ENCODE measurements around the gene LRRC9.
A peak's percentile ranks its signal among the peaks of the same experiment; 100 is the strongest.

LRRC9 gene

GRCh38 chr14:60106339-60106738, 186.4 kb downstream of the LRRC9 start:
- no CpG with 5 or more reads among the region's 2 CpGs for WGBS (ENCODE audit: extremely low coverage, insufficient coverage, low lambda C conversion rate)
- Histone ChIP-seq H3K36me3 (ENCODE audit: control insufficient read depth, insufficient read depth, low read length) (no peaks in the 10 kb centered on the region), H3K4ac (ENCODE audit: low read depth, low read length) (no peak overlapping the region), H2BK15ac (replicated peaks; ENCODE audit: low read depth) (no peak overlapping the region), H3K27me3 (ENCODE audit: insufficient read depth, low read length, poor library complexity) (no peaks in the 10 kb centered on the region), H3K56ac (ENCODE audit: low read length) (no peak overlapping the region), H2BK5ac (ENCODE audit: low read length) (no peak overlapping the region), H4K8ac (ENCODE audit: low read depth, low read length) (no peak overlapping the region), H2AK5ac (ENCODE audit: low read length) (no peak overlapping the region), H3K79me2 (ENCODE audit: control insufficient read depth, insufficient read depth, low read length) (peaks cover 25% of the 10 kb centered on the region), H3K4me1 (ENCODE audit: control insufficient read depth, low read depth, low read length) (no peaks in the 10 kb centered on the region), H3K79me1 (ENCODE audit: low read length) (peaks cover 8% of the 10 kb centered on the region), H3K4me3 (ENCODE audit: low read length) (no peak overlapping the region), H2BK120ac (ENCODE audit: low read depth, low read length) (no peak overlapping the region), H3K18ac (ENCODE audit: low read length) (no peak overlapping the region), H3K9ac (ENCODE audit: low read length) (no peak overlapping the region), H4K5ac (ENCODE audit: low read length) (no peak overlapping the region), H3K4me2 (ENCODE audit: low read length) (no peak overlapping the region), H3K27ac (ENCODE audit: low read depth, low read length) (no peak overlapping the region), H3K23ac (ENCODE audit: low read length) (no peak overlapping the region)
- no peak for DNase-seq

DNA sequence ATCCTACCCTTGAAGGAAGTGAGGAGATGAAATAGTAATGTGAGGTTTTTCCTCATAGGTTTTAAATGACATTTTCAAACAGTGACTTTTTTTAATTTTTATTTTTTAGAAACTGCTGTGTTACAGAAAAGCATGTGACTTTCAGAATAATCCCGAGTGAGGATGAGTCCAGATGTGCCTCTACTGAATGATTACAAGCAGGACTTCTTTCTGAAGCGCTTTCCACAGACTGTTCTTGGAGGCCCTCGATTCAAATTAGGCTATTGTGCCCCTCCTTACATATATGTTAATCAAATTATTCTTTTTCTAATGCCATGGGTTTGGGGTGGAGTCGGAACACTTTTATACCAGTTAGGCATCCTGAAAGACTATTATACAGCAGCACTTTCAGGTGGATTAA, 187.5 kb downstream of the LRRC9 start:
- Histone ChIP-seq H3K9ac (ENCODE audit: low read length) (no peak overlapping the region), H3K4me2 (ENCODE audit: low read length) (no peak overlapping the region), H2BK120ac (ENCODE audit: low read depth, low read length) (no peak overlapping the region), H3K56ac (ENCODE audit: low read length) (no peak overlapping the region), H3K79me1 (ENCODE audit: low read length) (peaks cover 8% of the 10 kb centered on the region), H3K23ac (ENCODE audit: low read length) (no peak overlapping the region), H3K18ac (ENCODE audit: low read length) (no peak overlapping the region), H2BK5ac (ENCODE audit: low read length) (no peak overlapping the region), H3K27ac (ENCODE audit: low read depth, low read length) (no peak overlapping the region), H2AK5ac (ENCODE audit: low read length) (no peak overlapping the region), H3K4me3 (ENCODE audit: low read length) (no peak overlapping the region), H2BK15ac (replicated peaks; ENCODE audit: low read depth) (no peak overlapping the region), H4K8ac (ENCODE audit: low read depth, low read length) (peak overlapping the region; percentile 28), H4K5ac (ENCODE audit: low read length) (no peak overlapping the region), H3K4ac (ENCODE audit: low read depth, low read length) (no peak overlapping the region), H3K79me2 (ENCODE audit: control insufficient read depth, insufficient read depth, low read length) (peaks cover 22% of the 10 kb centered on the region), H3K36me3 (ENCODE audit: control insufficient read depth, insufficient read depth, low read length) (no peaks in the 10 kb centered on the region), H3K27me3 (ENCODE audit: insufficient read depth, low read length, poor library complexity) (no peaks in the 10 kb centered on the region), H3K4me1 (ENCODE audit: control insufficient read depth, low read depth, low read length) (no peaks in the 10 kb centered on the region)
- WGBS (ENCODE audit: extremely low coverage, insufficient coverage, low lambda C conversion rate) = no CpG with 5 or more reads among the region's 4 CpGs
- DNase-seq = no peak

GRCh38 chr14:60111732-60112131, 191.8 kb downstream of the LRRC9 start:
- H3K4me2 ChIP-seq (ENCODE audit: low read length) = no peak overlapping the region
- WGBS (ENCODE audit: extremely low coverage, insufficient coverage, low lambda C conversion rate) = no CpG with 5 or more reads among the region's 2 CpGs
- no peaks in the 10 kb centered on the region for H3K4me1 ChIP-seq (ENCODE audit: control insufficient read depth, low read depth, low read length)
- no peak overlapping the region for H2BK120ac ChIP-seq (ENCODE audit: low read depth, low read length)
- DNase-seq = no peak
- peaks cover 6% of the 10 kb centered on the region for H3K79me2 ChIP-seq (ENCODE audit: control insufficient read depth, insufficient read depth, low read length)
- no peaks in the 10 kb centered on the region for H3K27me3 ChIP-seq (ENCODE audit: insufficient read depth, low read length, poor library complexity)
- no peak overlapping the region for H3K9ac ChIP-seq (ENCODE audit: low read length)
- H4K5ac ChIP-seq (ENCODE audit: low read length) = no peak overlapping the region
- no peak overlapping the region for H4K8ac ChIP-seq (ENCODE audit: low read depth, low read length)
- no peak overlapping the region for H3K18ac ChIP-seq (ENCODE audit: low read length)
- no peak overlapping the region for H3K23ac ChIP-seq (ENCODE audit: low read length)
- H3K36me3 ChIP-seq (ENCODE audit: control insufficient read depth, insufficient read depth, low read length) = no peaks in the 10 kb centered on the region
- no peak overlapping the region for H3K4ac ChIP-seq (ENCODE audit: low read depth, low read length)
- no peak overlapping the region for H3K56ac ChIP-seq (ENCODE audit: low read length)
- no peak overlapping the region for H2BK15ac ChIP-seq (replicated peaks; ENCODE audit: low read depth)
- no peaks in the 10 kb centered on the region for H3K79me1 ChIP-seq (ENCODE audit: low read length)
- H2BK5ac ChIP-seq (ENCODE audit: low read length) = no peak overlapping the region
- H3K4me3 ChIP-seq (ENCODE audit: low read length) = no peak overlapping the region
- H2AK5ac ChIP-seq (ENCODE audit: low read length) = no peak overlapping the region
- no peak overlapping the region for H3K27ac ChIP-seq (ENCODE audit: low read depth, low read length)
